Measurements from ENCODE around the gene TAF11L9.
"Not testable (repeated sequence)": the region's sequence is repeated elsewhere in the genome, so short reads cannot be mapped to it uniquely, and the experiment has no call there.

DNA sequence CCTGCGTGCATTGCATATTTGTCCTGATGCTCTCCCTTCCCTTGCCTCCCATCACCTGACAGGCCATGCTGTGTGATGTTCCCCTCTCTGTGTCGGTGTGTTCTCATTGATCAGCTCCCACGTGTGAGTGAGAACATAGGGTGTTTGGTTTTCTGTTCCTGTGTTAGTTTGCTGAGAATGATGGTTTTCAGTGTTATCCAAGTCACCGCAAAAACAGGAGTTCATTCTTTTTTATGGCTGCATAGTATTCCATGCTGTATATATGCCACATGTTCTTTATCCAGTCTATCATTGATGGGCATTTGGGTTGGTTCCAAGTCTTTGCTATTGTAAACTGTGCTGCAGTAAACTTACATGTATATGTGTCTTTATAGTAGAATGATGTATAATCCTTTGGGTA is 13.3 kb upstream of the TAF11L9 start:
- TF ChIP-seq YY1 (IDR thresholded peaks at IDR 0.05; ENCODE audit: insufficient read depth, insufficient read length); ZNF274 (IDR thresholded peaks at IDR 0.05; ENCODE audit: low read depth, low read length); SUZ12 (IDR thresholded peaks at IDR 0.05; ENCODE audit: extremely low read depth, insufficient read depth, insufficient read length): not testable (repeated sequence)

All from NT2/D1 (cell line).